AG04449 (cell line): ENCODE data around the gene CLMN.

Experiments used
- CTCF ChIA-PET: fragments of 350-600 bp; formaldehyde crosslinking; extraction: SDS; loops from one replicate; lab custom pipeline; 2021; ENCODE audit warnings: antibody characterized with exemption; lab: Yijun Ruan, JAX
- POLR2A ChIA-PET: fragments of 400-600, 350-600 bp; formaldehyde crosslinking; extraction: SDS; loops from one replicate; lab custom pipeline; 2020; ENCODE audit warnings: antibody characterized with exemption, inconsistent platforms; lab: Yijun Ruan, JAX
- DNase-seq: peaks from one replicate; pipeline ENCODE4 v3.0.0-alpha.2; 2010; ENCODE audit warnings: low read depth, low spot score
- H3K4me3 ChIP-seq: 2 replicates; pipeline ENCODE4 v1.5.1; 2011; ENCODE audit warnings: low read depth, mild to moderate bottlenecking, control low read depth, low read length
- CTCF ChIP-seq: IDR thresholded peaks from one replicate; pipeline ENCODE4 v1.5.1; 2011; ENCODE audit warnings: mild to moderate bottlenecking, moderate library complexity, low read length, control low read depth, inconsistent platforms; ENCODE audit not compliant: insufficient read depth; ENCODE audit errors: missing control alignments

Gene CLMN

GRCh38 chr14:95244587-95244986 is 75.1 kb downstream of the CLMN start:
- no peak for DNase-seq
- no peak overlapping the region for H3K4me3 ChIP-seq
- no peak for TF ChIP-seq CTCF
- POLR2A ChIA-PET, result no interaction called here
- CTCF ChIA-PET, result interaction anchor here (1.7 kb wide), 1 partner anchor 12 kb away, joined by 4 read pairs; no protein-coding TSS in a partner anchor

- CTCF ChIA-PET, result no interaction called here
These were observed 76.8 kb downstream of the CLMN start for GRCh38 chr14:95242870-95243269.

GRCh38 chr14:95240859-95241813 is 78.6 kb downstream of the CLMN start:
- DNase-seq, result no peak
- TF ChIP-seq CTCF, result no peak
- ChIA-PET CTCF (interaction anchor here (0.9 kb wide), 1 partner anchor 10 kb away, joined by 3 read pairs; no protein-coding TSS in a partner anchor), POLR2A (no interaction called here)
- H3K4me3 ChIP-seq, result no peak overlapping the region

More at GRCh38 chr14:95242870-95243269, 76.8 kb downstream of the CLMN start:
- TF ChIP-seq CTCF, result no peak
- no peak overlapping the region for H3K4me3 ChIP-seq
- POLR2A ChIA-PET, result no interaction called here
- DNase-seq, result no peak

- ChIA-PET CTCF (no interaction called here), POLR2A (no interaction called here)
- no peak for TF ChIP-seq CTCF
- H3K4me3 ChIP-seq, result no peak overlapping the region
- no peak for DNase-seq
These were observed 81.0 kb downstream of the CLMN start for GRCh38 chr14:95238487-95239298.

- ChIA-PET POLR2A (no interaction called here), CTCF (no interaction called here)
- no peak for DNase-seq
- H3K4me3 ChIP-seq, result no peak overlapping the region
- no peak for TF ChIP-seq CTCF
These were observed 81.8 kb downstream of the CLMN start for GRCh38 chr14:95237958-95238340.
